GM21717 (cell line): ENCODE data around the gene IDH3G.
"Not testable (repeated sequence)": the region's sequence is repeated elsewhere in the genome, so short reads cannot be mapped to it uniquely, and the experiment has no call there.

Source experiments
- ATAC-seq: cut with Tn5 transposase; IDR thresholded peaks from one replicate; pipeline ENCODE4 v1.9.1; 2021; ENCODE audit warnings: mild to moderate bottlenecking, moderate library complexity; ENCODE audit not compliant: unreplicated experiment

IDH3G gene

GRCh38 chrX:153763298-153763932 lies 30.8 kb downstream of the IDH3G start:
- ATAC-seq = no peak

- ATAC-seq = no peak
Observed at GRCh38 chrX:153762626-153763173, 31.5 kb downstream of the IDH3G start.

- no peak for ATAC-seq
Observed at GRCh38 chrX:153761863-153762262, 32.3 kb downstream of the IDH3G start.

GRCh38 chrX:153755136-153755535 lies 39.0 kb downstream of the IDH3G start:
- ATAC-seq = no peak

- ATAC-seq = no peak
Observed at GRCh38 chrX:153750127-153750774, 43.9 kb downstream of the IDH3G start.

GRCh38 chrX:153749017-153749416 lies 45.2 kb downstream of the IDH3G start:
- ATAC-seq = not testable (repeated sequence)

- not testable (repeated sequence) for ATAC-seq
Observed at GRCh38 chrX:153746991-153747390, 47.2 kb downstream of the IDH3G start.

GRCh38 chrX:153746359-153746758 lies 47.8 kb downstream of the IDH3G start:
- ATAC-seq = no peak

GRCh38 chrX:153745067-153745433 lies 49.1 kb downstream of the IDH3G start:
- ATAC-seq = not testable (repeated sequence)

- no peak for ATAC-seq
Observed at GRCh38 chrX:153744210-153745066, 49.7 kb downstream of the IDH3G start.

- ATAC-seq = not testable (repeated sequence)
Observed at GRCh38 chrX:153743468-153744209, 50.5 kb downstream of the IDH3G start.

- not testable (repeated sequence) for ATAC-seq
Observed at GRCh38 chrX:153742796-153743467, 51.2 kb downstream of the IDH3G start.

GRCh38 chrX:153742111-153742510 lies 52.1 kb downstream of the IDH3G start:
- not testable (repeated sequence) for ATAC-seq

GRCh38 chrX:153741446-153741845 lies 52.7 kb downstream of the IDH3G start:
- ATAC-seq = no peak

GRCh38 chrX:153740631-153741222 lies 53.4 kb downstream of the IDH3G start:
- ATAC-seq = no peak

GRCh38 chrX:153739754-153740486 lies 54.3 kb downstream of the IDH3G start:
- ATAC-seq = no peak

GRCh38 chrX:153738056-153738605 lies 56.0 kb downstream of the IDH3G start:
- no peak for ATAC-seq

- no peak for ATAC-seq
Observed at GRCh38 chrX:153736871-153737441, 57.2 kb downstream of the IDH3G start.
